ENCODE data around the gene FAM174B. TPM values are rescaled to one million over a fixed set of nuclear protein-coding genes. Genes with fewer than 3 reads are reported as not detected.

FAM174B gene
- total RNA-seq, 2 donors from 2014 or later = 6.2 to 7.1 TPM

DNA sequence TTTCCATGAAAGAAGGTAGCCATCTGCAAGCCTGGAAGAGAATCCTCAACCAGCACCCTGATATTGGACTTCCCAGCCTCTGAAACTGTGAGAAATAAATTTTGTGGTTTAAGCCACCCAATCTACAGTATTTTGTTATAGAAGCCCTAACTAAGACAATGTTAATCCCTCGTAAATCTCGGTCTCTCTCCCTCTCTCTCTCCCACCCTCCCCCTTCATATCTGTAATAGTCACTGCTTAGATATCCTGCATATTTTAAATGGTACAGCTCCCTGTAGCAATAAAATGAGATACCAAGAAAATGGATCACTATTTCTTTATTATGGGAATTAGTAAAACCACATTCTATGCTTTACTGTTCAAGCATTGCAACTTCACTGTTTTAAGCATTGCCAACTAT, 21.0 kb upstream of the FAM174B start:
- no peaks in the 10 kb centered on the region for H3K9me3 ChIP-seq
- TF ChIP-seq, protein P1, sequence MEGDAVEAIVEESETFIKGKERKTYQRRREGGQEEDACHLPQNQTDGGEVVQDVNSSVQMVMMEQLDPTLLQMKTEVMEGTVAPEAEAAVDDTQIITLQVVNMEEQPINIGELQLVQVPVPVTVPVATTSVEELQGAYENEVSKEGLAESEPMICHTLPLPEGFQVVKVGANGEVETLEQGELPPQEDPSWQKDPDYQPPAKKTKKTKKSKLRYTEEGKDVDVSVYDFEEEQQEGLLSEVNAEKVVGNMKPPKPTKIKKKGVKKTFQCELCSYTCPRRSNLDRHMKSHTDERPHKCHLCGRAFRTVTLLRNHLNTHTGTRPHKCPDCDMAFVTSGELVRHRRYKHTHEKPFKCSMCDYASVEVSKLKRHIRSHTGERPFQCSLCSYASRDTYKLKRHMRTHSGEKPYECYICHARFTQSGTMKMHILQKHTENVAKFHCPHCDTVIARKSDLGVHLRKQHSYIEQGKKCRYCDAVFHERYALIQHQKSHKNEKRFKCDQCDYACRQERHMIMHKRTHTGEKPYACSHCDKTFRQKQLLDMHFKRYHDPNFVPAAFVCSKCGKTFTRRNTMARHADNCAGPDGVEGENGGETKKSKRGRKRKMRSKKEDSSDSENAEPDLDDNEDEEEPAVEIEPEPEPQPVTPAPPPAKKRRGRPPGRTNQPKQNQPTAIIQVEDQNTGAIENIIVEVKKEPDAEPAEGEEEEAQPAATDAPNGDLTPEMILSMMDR (IDR thresholded peaks at IDR 0.05) = no peak
- no peak overlapping the region for H3K4me3 ChIP-seq
- no peaks in the 10 kb centered on the region for H3K27me3 ChIP-seq
- H3K27ac ChIP-seq = no peak overlapping the region
- DNase-seq (ENCODE audit: low spot score) = no peak
- peaks cover 0 to 1% of the 10 kb centered on the region in 2 donors for H3K4me1 ChIP-seq
- H3K36me3 ChIP-seq = no peaks in the 10 kb centered on the region

DNA sequence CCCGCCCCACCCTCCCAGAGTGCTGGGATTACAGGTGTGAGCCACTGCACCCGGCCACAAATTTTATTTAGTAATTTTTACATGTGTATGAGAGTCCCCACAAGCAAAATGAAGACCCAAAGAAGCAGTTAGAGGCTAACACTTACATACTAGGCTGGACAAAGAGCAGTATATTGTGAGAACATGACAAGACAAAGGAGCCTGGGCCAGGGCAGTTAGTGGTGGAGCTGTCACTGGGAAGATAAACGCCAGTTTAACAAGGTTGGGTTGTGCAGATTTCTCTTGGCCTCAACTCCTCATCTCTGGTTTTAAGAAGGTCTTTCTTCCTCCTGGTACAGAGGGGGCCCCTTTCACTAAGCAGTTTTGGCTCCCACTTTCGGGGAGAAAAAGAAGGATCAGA, 19.9 kb upstream of the FAM174B start:
- DNase-seq (ENCODE audit: low spot score) = no peak
- no peaks in the 10 kb centered on the region for H3K36me3 ChIP-seq
- H3K9me3 ChIP-seq = no peaks in the 10 kb centered on the region
- no peak overlapping the region for H3K27ac ChIP-seq
- H3K4me1 ChIP-seq = no peaks in the 10 kb centered on the region
- H3K27me3 ChIP-seq = no peaks in the 10 kb centered on the region
- TF ChIP-seq, protein P1 (IDR thresholded peaks at IDR 0.05) = no peak
- H3K4me3 ChIP-seq = no peak overlapping the region

DNA sequence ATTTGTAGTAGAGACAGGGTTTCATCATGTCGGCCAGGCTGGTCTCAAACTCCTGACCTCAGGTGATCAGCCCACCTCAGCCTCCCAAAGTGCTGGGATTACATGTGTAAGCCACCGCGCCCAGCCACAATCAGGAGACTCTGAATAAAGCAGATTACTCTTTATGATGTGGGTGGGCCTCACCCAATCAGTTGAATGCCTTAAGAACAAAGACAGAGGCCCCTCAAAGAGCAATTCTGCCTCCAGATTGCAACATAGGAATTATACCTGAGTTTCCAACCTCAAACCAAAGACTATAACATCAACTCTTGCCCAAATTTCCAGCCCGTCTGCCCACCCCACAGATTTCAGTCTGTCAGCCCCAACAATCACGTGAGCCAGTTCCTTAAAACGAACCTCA, 18.8 kb upstream of the FAM174B start:
- Histone ChIP-seq H3K4me3 (no peak overlapping the region), H3K36me3 (no peaks in the 10 kb centered on the region), H3K9me3 (no peaks in the 10 kb centered on the region), H3K27ac (no peak overlapping the region), H3K4me1 (no peaks in the 10 kb centered on the region), H3K27me3 (no peaks in the 10 kb centered on the region)
- TF ChIP-seq, protein P1 (IDR thresholded peaks at IDR 0.05) = no peak
- no peak for DNase-seq (ENCODE audit: low spot score)

DNA sequence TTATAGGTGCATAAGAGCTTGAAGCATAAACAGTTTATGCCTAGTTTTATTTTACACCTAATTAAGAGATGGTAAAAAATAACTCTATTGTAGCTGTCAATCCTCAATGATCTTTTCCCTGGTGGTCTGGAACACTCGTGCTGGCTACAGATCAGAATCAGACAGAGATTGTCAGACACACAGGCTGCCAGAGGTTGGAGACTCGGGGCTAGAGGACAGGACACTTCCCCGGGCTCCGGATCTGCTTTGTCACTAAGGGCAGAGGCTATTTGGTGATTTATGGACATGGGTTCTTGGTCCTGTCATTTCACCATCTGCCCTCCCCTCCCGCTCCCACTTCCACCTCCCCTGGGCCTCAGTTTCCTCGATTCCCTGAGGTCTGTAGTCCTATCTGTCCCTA, 16.5 kb upstream of the FAM174B start:
- Histone ChIP-seq H3K4me3 (no peak overlapping the region), H3K36me3 (no peaks in the 10 kb centered on the region), H3K27ac (no peak overlapping the region), H3K27me3 (no peaks in the 10 kb centered on the region), H3K9me3 (no peaks in the 10 kb centered on the region), H3K4me1 (peaks cover 0 to 13% of the 10 kb centered on the region in 2 donors)
- TF ChIP-seq, protein P1 (IDR thresholded peaks at IDR 0.05) = no peak
- DNase-seq (ENCODE audit: low spot score) = no peak

DNA sequence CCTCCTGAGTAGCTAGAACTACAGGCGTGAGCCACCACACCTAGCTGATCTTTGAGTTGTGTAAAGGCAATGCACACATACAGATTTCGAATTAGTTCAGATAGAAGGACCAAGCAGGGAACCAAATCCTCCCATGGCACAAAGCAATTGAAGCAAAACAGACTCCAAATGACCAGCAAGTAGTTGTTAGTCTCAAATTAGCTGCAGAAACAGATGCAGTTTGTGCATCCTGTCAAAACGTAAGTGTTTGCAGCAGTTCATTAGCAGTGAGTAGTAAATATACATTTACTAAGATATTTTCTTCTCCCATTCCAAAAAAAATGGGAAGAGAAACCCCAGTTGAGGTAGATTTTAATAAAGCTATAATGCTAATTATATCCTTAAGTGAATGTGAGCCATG, 15.8 kb upstream of the FAM174B start:
- Histone ChIP-seq H3K27me3 (no peaks in the 10 kb centered on the region), H3K27ac (no peak overlapping the region), H3K4me1 (peaks cover 0 to 19% of the 10 kb centered on the region in 2 donors), H3K4me3 (no peak overlapping the region), H3K36me3 (no peaks in the 10 kb centered on the region), H3K9me3 (no peaks in the 10 kb centered on the region)
- TF ChIP-seq, protein P1 (IDR thresholded peaks at IDR 0.05) = no peak
- DNase-seq (ENCODE audit: low spot score) = no peak

DNA sequence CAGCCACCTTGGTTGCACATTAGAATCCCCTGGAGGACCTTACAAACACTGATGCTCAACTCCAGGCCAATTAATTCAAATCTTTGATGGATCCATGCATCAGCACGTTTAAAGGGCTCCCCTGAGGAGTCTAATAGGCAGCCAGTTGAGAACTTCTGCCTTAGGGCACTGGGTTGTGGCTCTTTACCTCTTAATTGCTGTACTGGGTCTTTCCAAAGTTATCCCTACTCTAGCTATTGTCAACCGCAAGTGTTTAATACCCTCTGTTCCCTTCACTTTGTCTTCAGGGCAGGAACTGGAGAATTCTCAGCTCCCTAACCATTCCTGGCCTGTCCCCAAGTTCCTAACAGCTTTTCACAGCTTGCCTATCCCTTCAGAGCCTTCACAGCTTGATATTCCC, 15.0 kb upstream of the FAM174B start:
- no peak overlapping the region for H3K27ac ChIP-seq
- H3K36me3 ChIP-seq = no peaks in the 10 kb centered on the region
- no peak for DNase-seq (ENCODE audit: low spot score)
- no peak overlapping the region for H3K4me3 ChIP-seq
- TF ChIP-seq, protein P1 (IDR thresholded peaks at IDR 0.05) = no peak
- no peaks in the 10 kb centered on the region for H3K9me3 ChIP-seq
- peaks cover 0 to 27% of the 10 kb centered on the region in 2 donors for H3K4me1 ChIP-seq
- no peaks in the 10 kb centered on the region for H3K27me3 ChIP-seq
